GM19395 (cell line): ENCODE measurements around the gene CKM.
"Not testable (repeated sequence)": the region's sequence is repeated elsewhere in the genome, so short reads cannot be mapped to it uniquely, and the experiment has no call there.

Experiments used
- ATAC-seq: cut with Tn5 transposase; IDR thresholded peaks from one replicate; pipeline ENCODE4 v1.9.1; 2021; ENCODE audit warnings: mild to moderate bottlenecking, moderate library complexity; ENCODE audit not compliant: unreplicated experiment

Gene CKM

GRCh38 chr19:45293682-45294081 is 29.0 kb downstream of the CKM start:
- no peak for ATAC-seq

DNA sequence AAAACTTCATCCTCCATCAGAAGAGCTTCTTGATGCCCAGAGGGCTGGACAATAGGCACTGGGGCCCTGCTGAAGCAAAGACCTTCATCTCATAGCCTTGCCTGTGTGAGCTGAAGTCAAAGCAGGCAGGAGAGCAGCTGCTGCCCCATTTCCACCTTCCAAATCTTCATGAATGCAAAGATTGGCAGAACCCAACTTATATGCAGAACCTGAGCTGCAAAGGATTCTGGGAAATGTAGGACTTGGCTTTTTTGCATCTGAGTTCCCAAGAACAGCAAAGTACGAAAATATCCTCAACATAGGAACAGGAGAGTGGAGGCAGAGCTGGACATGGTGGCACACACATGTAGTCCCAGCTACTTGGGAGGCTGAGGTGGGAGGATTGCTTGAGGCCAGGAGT is 30.8 kb downstream of the CKM start:
- ATAC-seq = no peak

GRCh38 chr19:45290381-45290931 is 32.2 kb downstream of the CKM start:
- ATAC-seq = no peak

DNA sequence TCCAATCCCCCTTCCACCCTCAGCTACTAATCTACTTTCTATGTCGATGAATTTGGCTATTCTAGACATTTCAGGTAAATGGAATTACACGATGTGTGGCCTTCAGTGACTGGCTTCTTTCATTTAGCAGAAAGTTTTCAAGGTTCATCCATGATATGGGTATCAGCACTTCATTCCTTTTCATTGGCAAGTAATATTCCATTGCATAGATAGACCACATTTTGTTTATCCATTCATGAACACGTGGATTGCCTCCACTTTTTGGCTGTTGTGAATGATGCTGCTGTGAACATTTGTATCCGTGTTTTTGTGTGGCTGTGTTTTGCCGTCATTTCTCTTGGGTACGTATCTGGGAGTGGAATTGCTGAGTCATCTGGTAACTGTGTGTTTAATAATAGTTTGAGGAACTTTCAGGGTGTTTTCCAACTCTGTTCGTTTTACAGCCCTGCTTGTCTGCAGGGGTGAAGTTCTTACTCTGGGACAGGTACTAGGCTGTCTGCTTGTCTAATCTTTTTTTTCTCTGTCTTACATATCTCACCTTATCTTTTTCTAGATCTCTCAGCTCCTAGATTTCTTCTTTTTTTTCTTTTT is 39.1 kb downstream of the CKM start:
- no peak for ATAC-seq

DNA sequence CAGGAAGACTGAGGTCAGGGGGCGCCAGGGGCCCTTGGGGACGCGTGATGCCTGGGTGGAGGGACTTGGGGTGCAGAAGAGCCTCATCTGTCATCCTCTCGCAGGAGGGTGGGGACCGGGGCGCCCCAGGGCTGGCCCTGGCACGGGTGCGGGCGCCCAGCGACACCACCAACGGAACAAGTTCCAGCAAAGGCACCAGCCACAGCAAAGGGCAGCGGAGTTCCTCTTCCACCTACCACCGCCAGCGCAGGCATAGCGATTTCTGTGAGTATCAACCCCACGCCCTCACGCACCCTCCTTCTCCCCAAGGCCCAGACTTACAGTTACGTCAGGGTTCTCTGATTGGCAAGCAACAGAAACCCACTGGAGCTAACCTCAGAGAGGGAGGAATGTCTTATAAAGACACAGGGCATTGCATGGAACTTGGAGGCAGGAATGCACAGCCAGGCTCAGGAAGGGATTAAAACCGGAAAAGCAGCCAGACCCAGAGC is 42.2 kb downstream of the CKM start:
- no peak for ATAC-seq

GRCh38 chr19:45279587-45280192 is 43.0 kb downstream of the CKM start:
- no peak for ATAC-seq

GRCh38 chr19:45278087-45278486 is 44.6 kb downstream of the CKM start:
- ATAC-seq = no peak

DNA sequence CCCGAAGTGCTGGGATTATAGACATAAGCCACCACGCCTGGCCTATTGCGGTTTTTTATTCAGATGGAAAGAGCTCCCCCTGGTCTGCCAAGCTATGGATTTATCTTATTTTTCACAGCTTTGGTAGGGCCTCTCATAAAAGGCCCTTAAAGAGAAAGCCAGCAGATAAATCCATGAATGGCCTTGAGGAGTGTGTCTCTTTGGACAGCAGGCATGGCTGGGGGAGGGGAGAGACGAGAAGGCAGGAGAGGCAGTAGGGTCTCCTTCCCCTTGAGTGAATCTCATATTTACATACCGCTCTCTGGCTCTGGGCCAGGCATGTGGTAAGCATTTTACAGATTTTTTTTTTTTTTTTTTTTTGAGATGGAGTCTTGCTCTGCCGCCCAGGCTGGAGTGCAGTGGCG is 46.4 kb downstream of the CKM start:
- ATAC-seq = no peak

DNA sequence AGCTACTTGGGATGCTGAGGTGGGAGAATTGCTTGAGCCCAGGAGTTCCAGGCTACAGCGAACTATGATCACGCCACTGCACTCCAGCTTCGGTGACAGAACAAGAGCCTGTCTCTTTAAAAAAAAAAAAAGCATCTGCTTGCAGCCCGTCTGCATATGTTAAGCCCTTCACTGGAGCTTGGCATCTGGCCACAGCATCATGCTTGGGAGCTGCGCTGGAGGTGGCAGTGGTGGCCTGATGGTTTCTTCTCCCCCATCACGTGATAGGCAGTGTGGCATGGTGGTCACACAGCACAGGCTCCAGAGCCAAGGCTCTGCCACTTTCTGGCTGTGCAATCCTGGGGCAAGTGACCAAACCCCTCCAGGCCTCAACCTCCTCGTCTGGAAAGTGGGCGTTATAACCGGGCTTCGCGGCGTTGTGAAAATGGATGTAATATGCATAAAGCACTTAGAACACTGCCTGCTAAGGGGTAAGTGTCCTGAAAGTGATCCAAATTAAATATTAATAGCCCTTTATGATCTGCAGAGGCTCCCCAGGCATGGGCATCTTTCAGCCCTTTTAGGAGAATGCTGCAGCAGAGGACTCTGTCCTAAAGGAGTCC is 47.2 kb downstream of the CKM start:
- no peak for ATAC-seq

GRCh38 chr19:45273521-45273855 is 49.2 kb downstream of the CKM start:
- ATAC-seq = no peak

GRCh38 chr19:45271735-45272108 is 51.0 kb downstream of the CKM start:
- ATAC-seq = no peak

DNA sequence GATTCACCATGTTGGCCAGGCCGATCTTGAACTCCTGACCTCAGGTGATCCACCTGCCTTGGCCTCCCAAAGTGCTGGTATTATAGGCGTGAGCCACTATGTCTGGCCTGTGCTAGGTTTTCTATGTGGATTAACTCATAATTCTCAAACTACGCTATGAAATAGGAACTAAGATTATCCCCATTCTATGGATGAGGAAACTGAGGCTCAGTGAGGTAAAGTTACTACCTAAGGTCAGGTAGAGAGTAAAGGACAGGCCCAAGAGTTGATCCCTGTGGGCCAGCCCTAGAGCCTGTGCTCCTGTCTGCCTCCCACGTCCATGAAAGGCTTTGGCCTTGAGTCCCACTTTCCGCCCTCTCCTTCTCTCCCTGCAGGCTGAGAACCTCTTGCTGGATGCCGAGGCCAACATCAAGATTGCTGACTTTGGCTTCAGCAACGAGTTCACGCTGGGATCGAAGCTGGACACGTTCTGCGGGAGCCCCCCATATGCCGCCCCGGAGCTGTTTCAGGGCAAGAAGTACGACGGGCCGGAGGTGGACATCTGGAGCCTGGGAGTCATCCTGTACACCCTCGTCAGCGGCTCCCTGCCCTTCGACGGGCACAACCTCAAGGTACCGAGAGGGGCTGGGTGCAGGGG is 51.5 kb downstream of the CKM start:
- ATAC-seq = no peak

- not testable (repeated sequence) for ATAC-seq
Observed at GRCh38 chr19:45269939-45270338, 52.7 kb downstream of the CKM start.

- no peak for ATAC-seq
Observed at GRCh38 chr19:45267296-45267695, 55.4 kb downstream of the CKM start.

- no peak for ATAC-seq
Observed at GRCh38 chr19:45265375-45265774, 57.3 kb downstream of the CKM start.

- no peak for ATAC-seq
Observed at GRCh38 chr19:45264781-45265317, 57.8 kb downstream of the CKM start.

GRCh38 chr19:45263013-45263412 is 59.7 kb downstream of the CKM start:
- ATAC-seq = no peak

DNA sequence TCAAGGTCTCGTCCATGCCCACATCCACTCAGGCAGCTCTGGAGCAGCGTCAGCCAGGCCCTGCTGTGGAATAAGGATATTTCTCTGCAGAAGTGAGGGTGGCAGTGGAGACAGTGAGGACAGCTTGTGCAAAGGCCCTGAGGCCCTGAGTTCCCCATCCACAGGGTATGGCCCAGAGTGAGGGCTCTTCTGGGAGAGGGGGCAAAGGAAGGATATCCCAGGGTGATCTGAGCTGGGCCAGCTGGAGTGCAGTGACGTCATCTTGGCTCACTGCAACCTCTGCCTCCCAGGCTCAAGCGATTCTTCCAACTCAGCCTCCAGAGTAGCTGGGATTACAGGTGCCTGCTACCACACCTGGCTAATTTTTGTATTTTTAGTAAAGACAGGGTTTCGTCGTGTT is 60.1 kb downstream of the CKM start:
- no peak for ATAC-seq

DNA sequence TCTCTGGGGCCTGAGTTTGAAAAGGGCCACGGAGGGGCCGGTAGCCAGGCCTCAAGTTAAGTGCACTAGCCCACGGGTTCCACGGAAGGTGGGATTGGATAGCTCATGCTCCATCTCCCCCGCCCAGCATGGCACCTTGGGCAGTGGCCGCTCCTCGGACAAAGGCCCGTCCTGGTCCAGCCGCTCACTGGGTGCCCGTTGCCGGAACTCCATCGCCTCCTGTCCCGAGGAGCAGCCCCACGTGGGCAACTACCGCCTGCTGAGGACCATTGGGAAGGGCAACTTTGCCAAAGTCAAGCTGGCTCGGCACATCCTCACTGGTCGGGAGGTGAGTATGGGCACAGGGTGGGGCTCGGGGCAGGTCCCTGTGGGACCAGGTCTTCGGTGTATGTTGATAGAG is 63.8 kb downstream of the CKM start:
- ATAC-seq = no peak

DNA sequence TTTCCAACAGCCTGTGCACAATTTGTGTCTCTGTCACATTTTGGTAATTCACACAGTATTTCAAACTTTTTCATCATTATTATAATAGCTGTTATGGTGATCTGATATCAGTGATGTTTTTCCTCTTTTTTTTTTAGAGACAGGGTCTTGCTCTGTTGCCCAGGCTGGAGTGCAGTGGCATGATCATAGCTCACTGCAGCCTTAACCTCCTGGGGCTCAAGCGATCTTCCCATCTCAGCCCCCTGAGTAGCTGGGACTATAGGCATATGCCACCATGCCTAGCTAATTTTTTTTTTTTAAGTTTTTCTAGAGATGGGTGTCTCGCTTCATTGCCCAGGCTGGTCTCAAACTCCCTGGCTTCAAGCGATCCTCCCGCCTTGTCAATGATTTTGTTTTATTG is 65.8 kb downstream of the CKM start:
- ATAC-seq = no peak
